ENCODE results near the gene VWA8. TPM values are rescaled to one million over a fixed set of nuclear protein-coding genes. Genes with fewer than 3 reads are reported as not detected.

Gene VWA8
- polyA plus RNA-seq, 1 donor (not counting 4 experiments of a cell fraction or from before 2014, with no cell fraction given), result 17.8 TPM

GRCh38 chr13:41643507-41643906, 317.4 kb downstream of the VWA8 start:
- peaks cover 4% of the 10 kb centered on the region for H3K4me1 ChIP-seq (ENCODE audit: control insufficient read depth, extremely low read depth, insufficient read depth, low read length)
- FAIRE-seq, result no peak
- DNase-seq (ENCODE audit: low read depth, low spot score), result no peak
- H3K9ac ChIP-seq (ENCODE audit: control insufficient read depth, extremely low read depth, insufficient read depth, low read length), result no peak overlapping the region
- no peak overlapping the region for H3K4me2 ChIP-seq (ENCODE audit: control insufficient read depth, extremely low read depth, insufficient read depth, low read depth, low read length)
- no peaks in the 10 kb centered on the region for H3K9me1 ChIP-seq (ENCODE audit: control insufficient read depth, extremely low read depth, insufficient read depth, low read length)
- H2AFZ ChIP-seq (ENCODE audit: control insufficient read depth, low read length), result no peak overlapping the region
- no peaks in the 10 kb centered on the region for H4K20me1 ChIP-seq (ENCODE audit: control insufficient read depth, extremely low read depth, insufficient read depth, low read length)
- TF ChIP-seq CTCF (optimal IDR thresholded peaks at IDR 0.05 in 1 of 3, IDR thresholded peaks at IDR 0.05 in 1 of 3, conservative IDR thresholded peaks at IDR 0.05 in 1 of 3; ENCODE audit: extremely low read depth in 1 of 3, insufficient read depth in 2 of 3, low read length in 3 of 3) (no peak), EZH2 (IDR thresholded peaks at IDR 0.05; ENCODE audit: low read length) (no peak)
- H3K36me3 ChIP-seq (ENCODE audit: control insufficient read depth in 2 of 2, extremely low read depth in 1 of 2, insufficient read depth in 2 of 2, low read length in 2 of 2), result peaks cover 0 to 1% of the 10 kb centered on the region in 2 experiments
- H3K27ac ChIP-seq (ENCODE audit: control insufficient read depth, insufficient read depth, low read length), result no peak overlapping the region
- H3K9me3 ChIP-seq (ENCODE audit: control insufficient read depth, low read depth, low read length), result no peaks in the 10 kb centered on the region
- H3K79me2 ChIP-seq (ENCODE audit: control insufficient read depth, insufficient read depth, low read length), result no peaks in the 10 kb centered on the region
- no peak overlapping the region for H3K4me3 ChIP-seq (ENCODE audit: control insufficient read depth in 2 of 3, extremely low read depth in 1 of 3, insufficient read depth in 2 of 3, low read depth in 1 of 3, low read length in 3 of 3)
- no peaks in the 10 kb centered on the region for H3K27me3 ChIP-seq (ENCODE audit: control insufficient read depth, extremely low read depth, insufficient read depth, low read length)
- dilution Hi-C loops (cut with MboI; ENCODE audit: extremely low pct_ligation_motif_present, low sequenced_read_pairs), result no loop called here

- Histone ChIP-seq H3K79me2 (ENCODE audit: control insufficient read depth, insufficient read depth, low read length) (no peaks in the 10 kb centered on the region), H4K20me1 (ENCODE audit: control insufficient read depth, extremely low read depth, insufficient read depth, low read length) (no peaks in the 10 kb centered on the region), H3K27me3 (ENCODE audit: control insufficient read depth, extremely low read depth, insufficient read depth, low read length) (no peaks in the 10 kb centered on the region), H3K4me3 (ENCODE audit: control insufficient read depth in 2 of 3, extremely low read depth in 1 of 3, insufficient read depth in 2 of 3, low read depth in 1 of 3, low read length in 3 of 3) (no peak overlapping the region), H2AFZ (ENCODE audit: control insufficient read depth, low read length) (no peak overlapping the region), H3K27ac (ENCODE audit: control insufficient read depth, insufficient read depth, low read length) (no peak overlapping the region), H3K9me3 (ENCODE audit: control insufficient read depth, low read depth, low read length) (no peaks in the 10 kb centered on the region), H3K4me1 (ENCODE audit: control insufficient read depth, extremely low read depth, insufficient read depth, low read length) (peaks cover 4% of the 10 kb centered on the region), H3K4me2 (ENCODE audit: control insufficient read depth, extremely low read depth, insufficient read depth, low read depth, low read length) (no peak overlapping the region), H3K9ac (ENCODE audit: control insufficient read depth, extremely low read depth, insufficient read depth, low read length) (no peak overlapping the region), H3K36me3 (ENCODE audit: control insufficient read depth in 2 of 2, extremely low read depth in 1 of 2, insufficient read depth in 2 of 2, low read length in 2 of 2) (peaks cover 0 to 1% of the 10 kb centered on the region in 2 experiments), H3K9me1 (ENCODE audit: control insufficient read depth, extremely low read depth, insufficient read depth, low read length) (no peaks in the 10 kb centered on the region)
- DNase-seq (ENCODE audit: low read depth, low spot score), result no peak
- dilution Hi-C loops (cut with MboI; ENCODE audit: extremely low pct_ligation_motif_present, low sequenced_read_pairs), result no loop called here
- FAIRE-seq, result no peak
- TF ChIP-seq EZH2 (IDR thresholded peaks at IDR 0.05; ENCODE audit: low read length) (no peak), CTCF (optimal IDR thresholded peaks at IDR 0.05 in 1 of 3, IDR thresholded peaks at IDR 0.05 in 1 of 3, conservative IDR thresholded peaks at IDR 0.05 in 1 of 3; ENCODE audit: extremely low read depth in 1 of 3, insufficient read depth in 2 of 3, low read length in 3 of 3) (no peak)
Measured at GRCh38 chr13:41641961-41642360, 318.9 kb downstream of the VWA8 start.
